ENCODE measurements around the gene AFAP1L1.

DNA sequence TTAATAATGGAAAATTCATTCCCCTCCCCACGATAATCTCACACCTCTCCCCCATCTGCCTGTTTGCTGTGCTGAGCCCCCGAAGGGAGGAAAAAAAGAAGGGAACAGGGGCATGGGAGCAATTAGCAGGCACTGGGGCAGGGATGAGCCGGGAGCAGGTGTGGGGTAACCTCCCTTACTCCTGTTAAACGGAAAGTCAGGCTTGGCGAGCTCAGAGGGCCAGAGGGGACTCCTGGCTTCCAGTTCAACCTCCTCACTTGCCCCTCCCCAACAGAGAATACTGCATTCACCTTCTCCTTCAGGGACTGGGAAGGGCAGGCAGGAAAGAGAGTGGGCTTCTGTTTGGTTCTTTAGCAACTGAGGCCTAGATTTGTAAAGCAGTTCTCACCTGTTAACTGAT is 1.6 kb downstream of the AFAP1L1 start:
- no peak for TF ChIP-seq POLR2A (IDR thresholded peaks at IDR 0.05)
- TF ChIP-seq, protein P1, sequence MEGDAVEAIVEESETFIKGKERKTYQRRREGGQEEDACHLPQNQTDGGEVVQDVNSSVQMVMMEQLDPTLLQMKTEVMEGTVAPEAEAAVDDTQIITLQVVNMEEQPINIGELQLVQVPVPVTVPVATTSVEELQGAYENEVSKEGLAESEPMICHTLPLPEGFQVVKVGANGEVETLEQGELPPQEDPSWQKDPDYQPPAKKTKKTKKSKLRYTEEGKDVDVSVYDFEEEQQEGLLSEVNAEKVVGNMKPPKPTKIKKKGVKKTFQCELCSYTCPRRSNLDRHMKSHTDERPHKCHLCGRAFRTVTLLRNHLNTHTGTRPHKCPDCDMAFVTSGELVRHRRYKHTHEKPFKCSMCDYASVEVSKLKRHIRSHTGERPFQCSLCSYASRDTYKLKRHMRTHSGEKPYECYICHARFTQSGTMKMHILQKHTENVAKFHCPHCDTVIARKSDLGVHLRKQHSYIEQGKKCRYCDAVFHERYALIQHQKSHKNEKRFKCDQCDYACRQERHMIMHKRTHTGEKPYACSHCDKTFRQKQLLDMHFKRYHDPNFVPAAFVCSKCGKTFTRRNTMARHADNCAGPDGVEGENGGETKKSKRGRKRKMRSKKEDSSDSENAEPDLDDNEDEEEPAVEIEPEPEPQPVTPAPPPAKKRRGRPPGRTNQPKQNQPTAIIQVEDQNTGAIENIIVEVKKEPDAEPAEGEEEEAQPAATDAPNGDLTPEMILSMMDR (IDR thresholded peaks at IDR 0.05): no peak
